Dermis blood vessel endothelial cell (primary cell): Measurements from ENCODE around the gene RNF112. TPM values are rescaled to one million over a fixed set of nuclear protein-coding genes. Genes with fewer than 3 reads are reported as not detected.

Experiments used
- DNase-seq: peaks from one replicate; pipeline ENCODE4 v3.0.0; 2010
- total RNA-seq: library from RNA; depleted of rRNA; stranded (reverse); fragments of >200 nt; gene quantifications from 2 replicates; pipeline ENCODE4 v1.2.3, GENCODE V29; 2014

The RNF112 gene, protein sequence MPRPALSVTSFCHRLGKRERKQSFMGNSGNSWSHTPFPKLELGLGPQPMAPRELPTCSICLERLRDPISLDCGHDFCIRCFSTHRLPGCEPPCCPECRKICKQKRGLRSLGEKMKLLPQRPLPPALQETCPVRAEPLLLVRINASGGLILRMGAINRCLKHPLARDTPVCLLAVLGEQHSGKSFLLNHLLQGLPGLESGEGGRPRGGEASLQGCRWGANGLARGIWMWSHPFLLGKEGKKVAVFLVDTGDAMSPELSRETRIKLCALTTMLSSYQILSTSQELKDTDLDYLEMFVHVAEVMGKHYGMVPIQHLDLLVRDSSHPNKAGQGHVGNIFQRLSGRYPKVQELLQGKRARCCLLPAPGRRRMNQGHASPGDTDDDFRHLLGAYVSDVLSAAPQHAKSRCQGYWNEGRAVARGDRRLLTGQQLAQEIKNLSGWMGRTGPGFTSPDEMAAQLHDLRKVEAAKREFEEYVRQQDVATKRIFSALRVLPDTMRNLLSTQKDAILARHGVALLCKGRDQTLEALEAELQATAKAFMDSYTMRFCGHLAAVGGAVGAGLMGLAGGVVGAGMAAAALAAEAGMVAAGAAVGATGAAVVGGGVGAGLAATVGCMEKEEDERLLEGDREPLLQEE
- 0.51 and 0.70 TPM in 2 replicates for total RNA-seq

DNA sequence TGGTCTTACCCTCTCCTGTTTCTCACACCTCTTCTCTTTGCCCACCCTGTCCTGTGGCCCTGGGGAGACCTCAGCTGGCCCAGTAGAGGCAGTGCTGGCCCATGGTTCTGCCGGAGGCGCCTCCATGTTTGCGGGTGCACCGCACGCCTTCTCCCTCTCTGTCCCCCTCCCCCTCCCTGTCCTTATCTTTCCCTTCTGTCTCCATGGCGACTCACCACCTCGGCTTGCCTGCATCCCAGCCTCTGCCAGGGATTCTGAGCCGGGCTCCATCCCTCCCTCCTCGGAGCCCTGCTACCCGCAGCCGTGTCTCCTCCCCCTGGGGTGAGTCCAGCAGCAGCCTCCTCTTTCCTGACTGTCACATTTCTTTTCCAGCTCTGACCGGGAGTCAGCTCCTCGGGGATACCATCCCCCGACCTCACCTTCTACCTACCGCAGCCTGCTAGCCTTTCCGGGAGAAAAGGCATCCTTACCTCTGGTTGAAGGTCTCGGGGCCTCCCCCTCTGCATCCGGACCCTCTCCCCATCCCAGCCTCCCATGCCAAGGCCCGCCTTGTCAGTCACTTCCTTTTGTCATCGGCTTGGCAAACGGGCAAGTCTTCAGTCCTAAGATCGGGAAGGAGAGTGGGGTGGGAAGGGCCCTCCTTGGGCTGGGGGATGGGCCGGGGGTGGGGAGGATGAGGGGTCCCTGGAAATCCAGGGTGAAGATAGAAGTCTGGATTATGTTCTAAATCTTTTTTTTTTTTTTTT, at the start of gene RNF112:
RNF112 (plus strand) TSS at position 358 of the 746 bp plus-strand sequence; CDS start at position 535, 177 bp downstream.
- DNase-seq: peak; percentile 26

DNA sequence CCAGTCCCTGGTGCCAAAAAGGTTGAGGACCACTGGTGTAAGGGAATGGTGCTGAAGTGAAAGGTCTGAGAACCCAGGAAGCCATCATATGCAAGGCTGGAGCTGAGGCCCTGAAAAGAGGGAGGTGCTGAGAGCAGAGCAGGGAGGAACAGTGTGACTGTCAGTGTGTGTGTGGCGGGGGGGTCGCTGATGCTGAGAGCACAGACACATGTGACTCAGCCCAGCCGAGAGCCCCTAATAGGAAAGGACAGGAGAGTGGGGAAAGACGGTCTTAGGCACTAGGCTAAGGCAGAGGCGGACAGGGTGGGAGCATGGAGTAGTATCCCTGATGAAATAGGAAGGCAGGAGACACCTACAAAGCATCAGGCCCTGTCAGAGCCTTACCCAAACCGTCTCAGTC, 49.7 kb upstream of the RNF112 start:
- DNase-seq: no peak

DNA sequence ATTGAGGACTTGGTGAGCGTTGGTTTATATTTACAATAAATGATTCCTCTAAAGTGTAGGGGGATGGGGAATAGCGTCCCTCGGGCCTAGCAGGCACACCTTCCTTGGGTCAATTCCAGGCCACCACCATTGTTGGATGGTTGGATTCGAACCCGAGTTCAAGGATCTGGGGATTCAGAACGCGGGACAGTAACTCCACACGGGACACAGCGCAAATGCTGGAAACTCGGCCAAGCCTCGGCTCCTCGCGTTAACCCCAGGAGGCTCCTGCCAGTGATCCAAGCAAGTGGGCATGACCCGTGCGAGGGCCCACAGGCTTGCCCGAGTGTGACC, 49.1 kb upstream of the RNF112 start:
- DNase-seq: no peak

DNA sequence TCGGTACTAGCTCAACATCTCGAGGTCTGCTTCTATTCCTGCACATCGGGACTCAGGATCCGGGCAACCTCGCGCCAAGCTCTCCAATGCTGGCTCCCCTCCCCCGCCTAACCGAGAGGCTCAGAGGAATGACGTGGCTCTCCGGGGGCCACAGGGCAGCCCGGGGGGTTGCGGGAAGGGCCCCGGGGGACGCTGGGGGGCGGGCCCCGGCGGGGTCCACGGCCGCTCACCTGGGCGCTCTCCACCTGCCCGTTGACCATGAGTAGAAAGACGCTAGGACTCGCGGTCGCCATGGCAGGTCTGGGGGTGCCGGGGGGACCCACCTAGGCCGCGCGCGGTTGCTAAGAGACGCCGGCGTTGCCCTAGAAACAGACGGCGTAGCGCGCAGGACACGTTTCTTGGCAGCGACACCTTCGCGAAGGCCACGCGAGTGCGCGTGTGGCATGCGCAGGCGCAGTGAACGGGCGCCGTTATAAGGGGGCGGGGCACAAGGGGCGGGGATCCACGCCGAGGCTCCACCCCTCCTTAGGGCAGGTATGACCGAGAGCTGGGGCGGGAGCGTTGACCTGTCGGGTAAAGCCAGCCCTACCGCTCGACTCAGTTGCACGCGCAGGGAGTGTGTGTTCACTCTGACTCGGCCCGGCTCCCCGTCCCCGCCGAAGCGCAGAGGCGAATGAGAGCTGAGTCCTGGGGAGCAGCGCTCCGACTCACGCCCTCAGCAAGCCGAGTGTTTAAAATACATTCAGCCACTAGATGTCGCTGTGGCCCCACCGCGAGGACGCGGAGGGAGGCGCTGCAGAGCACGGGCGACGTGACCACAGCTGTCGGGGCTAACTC, 48.5 kb upstream of the RNF112 start, which contains the start of gene B9D1:
B9D1 (minus strand) TSS at position 447 of the 837 bp plus-strand sequence; CDS start at position 293, 154 bp downstream.
- peak; percentile 95 for DNase-seq

DNA sequence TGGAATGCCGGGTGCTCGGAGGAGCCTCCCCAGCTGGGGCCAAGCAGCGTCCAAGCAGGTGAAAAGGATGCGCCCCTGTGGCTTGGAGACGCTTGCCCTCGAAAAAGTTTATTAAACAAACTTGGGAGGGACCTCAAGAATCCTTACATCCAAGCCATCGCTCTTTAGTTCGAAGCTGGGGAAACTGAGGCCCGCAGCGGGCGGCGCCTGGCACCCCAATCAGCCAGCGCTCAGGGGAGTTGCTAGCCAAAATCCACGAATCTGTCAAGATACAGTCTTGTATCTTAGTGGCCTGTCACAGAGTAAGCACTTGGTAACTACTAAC, 48.0 kb upstream of the RNF112 start:
- DNase-seq: no peak

DNA sequence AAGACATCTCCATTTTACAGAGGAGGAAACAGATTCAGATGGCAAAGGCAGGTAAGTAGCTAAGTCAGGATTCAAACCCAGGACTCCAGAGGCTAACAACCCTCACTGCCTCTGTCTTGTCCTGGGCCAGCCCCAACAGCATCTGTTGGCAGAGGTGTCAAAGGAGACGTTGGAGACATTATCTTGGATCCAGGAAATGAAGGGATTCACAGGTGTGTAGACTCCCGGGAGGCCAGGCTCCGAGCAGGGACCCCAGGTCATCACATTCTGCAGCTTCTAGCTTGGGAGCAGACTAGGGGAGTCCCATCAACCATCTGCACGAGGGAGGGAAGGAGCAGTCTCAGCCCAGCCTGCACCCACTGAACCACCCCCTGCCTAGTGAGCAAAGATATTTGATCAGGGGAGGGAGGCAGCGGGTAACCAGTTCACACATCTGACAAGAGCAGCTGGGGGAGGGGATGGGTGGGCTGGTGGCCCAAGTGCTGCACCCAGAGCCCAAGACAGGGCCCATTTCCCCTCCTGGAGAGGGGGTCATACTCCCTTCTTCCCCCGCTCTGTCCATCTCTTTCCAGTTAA, 47.5 kb upstream of the RNF112 start:
- no peak for DNase-seq

DNA sequence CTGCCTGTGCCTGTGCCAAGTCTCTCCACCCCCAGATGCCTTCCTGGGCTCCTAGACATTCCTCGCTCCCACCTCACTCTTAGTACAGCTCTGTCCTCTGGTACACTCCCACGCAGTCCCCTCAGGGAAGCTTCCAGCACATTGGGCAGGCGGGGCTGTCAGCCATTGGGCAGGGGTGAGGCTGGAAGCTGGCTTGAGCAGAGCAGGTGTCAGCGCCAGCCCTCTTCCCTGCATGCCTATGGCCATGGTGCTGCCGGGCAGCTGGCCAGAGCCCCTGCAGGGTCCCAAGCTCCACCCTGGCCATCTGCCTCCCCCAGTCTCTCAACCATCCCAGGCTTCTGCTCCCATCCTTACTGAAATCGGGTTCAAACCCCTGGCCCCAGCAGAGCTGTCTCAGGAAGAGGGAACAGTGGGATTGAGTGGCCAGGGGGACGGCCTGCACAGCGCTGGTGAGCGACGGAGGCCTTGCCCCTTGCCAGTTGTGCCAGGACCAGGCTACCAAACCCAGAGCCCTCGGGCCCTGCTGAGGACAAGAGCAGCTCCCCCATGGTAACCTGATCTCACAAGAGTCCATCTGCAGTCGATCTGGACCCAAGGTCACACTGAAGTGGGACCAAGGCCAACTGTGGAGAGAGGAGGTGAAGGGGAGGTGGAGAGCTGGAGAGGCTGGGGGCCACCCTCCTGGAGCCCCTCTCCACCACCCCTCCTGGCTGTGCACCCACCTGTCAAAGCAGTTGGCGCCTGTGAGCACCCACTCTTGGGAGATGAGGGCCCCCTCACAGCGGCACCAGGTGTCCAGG, 46.1 kb upstream of the RNF112 start:
- no peak for DNase-seq

DNA sequence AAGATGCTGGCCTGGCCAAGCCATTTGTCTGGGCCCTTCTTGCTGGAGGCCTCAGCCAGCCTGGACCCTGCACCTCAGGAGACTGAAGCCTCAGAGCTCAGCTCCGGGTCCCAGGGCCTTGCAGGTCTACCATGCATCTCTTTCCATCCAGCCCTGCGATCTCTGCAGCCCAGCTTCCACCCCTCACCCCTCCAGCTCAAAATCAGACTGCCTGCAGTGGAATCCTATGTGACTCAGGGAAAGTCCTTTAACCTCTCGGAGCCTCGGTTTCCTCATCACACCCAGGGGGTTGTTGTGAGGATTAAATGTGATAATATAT, 45.6 kb upstream of the RNF112 start:
- no peak for DNase-seq

DNA sequence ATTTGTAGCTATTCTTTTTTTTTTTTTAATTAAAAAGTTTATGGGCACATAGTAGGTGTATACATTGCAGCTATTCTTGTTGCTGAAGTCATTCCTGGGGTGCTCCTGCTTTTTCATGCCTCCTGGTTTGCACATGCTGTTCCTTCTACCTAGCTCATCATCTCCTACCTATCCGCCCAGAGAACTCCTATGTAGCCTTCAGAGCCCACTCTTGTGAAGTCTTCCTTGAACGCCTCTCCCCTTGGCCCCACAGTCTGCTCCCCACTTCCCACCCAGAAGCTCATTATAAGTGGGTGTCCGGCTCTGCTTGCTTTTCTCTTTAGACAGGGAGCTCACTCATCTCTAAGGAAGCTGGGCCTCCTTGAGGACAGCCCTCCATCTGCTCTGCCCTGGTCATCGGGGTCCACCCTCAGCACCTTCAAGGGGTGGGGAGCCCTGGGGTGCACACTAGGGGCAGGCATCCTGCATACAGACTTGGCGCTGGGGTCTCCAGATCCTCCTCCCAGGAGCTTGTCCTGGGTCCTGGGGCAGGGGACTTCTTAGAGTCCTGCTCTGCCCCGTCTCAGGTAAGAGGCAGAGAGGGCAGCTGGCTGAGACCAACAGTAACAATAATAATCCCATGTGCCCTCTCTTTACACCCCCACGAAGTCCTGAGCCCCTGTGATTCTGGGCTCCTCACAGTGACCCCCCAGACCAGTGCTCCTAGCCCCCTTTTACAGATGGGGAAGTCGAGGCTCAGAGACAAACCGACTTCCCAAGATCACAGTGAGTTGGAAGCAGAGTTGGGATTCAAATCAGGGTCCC, 45.0 kb upstream of the RNF112 start:
- DNase-seq: no peak

DNA sequence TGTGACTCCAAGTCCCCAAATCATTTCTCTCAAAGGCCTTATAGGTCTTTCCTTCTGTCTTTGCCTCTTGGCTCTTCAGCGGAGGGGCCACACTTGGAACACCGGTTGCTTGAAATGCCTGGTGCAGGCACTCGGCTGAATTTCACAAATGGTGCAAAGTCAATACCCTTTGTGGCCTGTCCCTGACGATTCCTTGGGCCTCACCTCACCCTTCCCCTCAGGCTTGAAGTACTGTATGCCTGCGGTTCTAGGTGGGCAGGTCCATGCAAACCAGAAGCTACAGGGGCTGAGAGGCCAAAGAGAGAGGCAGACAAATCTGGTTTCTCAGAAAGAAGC, 44.4 kb upstream of the RNF112 start:
- no peak for DNase-seq

DNA sequence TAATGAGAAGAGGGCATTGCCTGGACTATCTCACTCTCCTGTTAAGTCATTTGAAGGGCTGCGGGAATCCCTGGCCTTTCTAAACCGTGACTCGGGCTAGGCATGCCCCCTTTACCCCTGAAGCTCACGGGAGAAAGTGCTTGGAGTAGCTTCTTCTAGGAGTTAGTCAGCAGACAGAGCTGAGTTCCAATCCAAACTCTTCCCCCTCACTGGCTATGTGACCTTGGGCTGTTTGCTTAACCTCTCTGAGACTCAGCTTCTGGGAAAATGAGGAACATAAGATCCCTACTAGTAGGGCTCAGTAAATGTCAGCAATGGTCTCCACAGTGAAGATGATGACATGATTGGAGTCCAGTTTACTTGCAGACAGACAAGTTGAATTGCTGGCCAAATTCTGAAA, 42.8 kb upstream of the RNF112 start:
- no peak for DNase-seq

DNA sequence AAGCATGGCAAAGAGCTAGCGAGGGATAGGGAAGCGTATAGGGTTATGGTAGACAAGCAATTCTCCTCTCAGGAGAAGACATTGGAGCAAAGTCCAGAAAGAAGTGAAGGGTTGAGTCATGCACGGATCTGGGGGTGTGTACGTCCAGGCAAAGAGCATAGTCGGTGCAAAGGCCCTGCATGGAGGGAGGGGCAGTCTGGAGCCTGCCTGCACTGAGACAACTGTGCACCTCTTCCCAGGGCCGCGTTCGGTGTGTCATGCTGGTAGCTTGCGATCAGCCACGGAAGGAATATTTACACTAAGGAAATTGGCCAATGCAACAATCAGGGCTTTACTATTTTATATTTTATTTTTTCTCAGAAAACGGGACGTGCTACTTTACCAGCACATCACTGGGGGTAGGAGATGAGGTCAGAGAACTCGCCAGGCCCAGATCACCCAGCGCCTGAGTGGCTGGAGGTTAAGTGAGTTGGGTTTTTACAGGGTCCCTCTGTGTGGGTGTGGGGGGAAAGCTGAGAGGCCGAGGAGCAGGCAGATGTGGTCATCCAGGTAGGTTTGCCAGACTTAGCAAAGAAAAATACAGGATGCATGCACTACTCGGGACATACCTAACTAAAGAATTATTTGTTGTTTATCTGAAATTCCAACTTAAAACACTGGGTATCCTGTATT, 41.8 kb upstream of the RNF112 start:
- DNase-seq: no peak

DNA sequence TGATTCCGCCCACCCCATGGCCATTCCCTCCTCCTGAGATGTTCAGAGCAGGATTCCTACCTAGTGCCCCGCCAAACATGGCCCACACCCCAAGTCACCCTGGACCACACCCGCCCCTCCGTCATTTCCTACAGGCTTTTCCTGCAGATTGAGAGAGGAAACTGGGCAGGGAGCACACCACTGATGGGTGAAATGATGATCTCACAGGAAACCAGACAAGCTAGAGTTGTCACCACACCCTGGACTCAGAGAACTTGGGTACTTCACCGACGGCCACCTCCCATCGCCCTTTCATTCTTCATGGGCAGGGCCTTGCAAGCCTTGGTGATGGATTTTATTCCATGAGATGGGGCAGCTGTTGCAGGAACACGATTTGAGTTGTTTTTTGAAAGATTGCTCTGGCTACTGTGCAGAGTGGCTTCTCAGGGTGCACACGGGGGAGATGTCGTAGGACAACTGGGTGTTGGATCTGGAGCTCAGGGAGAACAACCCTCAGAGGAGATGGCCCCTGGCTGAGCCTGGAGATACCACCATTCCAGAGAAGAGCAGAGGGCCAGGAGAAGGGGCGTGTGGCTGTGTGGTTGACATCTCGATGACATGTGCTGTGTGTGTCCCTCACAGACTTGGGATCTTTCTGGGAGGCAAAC, 41.1 kb upstream of the RNF112 start:
- peak; percentile 21 for DNase-seq

DNA sequence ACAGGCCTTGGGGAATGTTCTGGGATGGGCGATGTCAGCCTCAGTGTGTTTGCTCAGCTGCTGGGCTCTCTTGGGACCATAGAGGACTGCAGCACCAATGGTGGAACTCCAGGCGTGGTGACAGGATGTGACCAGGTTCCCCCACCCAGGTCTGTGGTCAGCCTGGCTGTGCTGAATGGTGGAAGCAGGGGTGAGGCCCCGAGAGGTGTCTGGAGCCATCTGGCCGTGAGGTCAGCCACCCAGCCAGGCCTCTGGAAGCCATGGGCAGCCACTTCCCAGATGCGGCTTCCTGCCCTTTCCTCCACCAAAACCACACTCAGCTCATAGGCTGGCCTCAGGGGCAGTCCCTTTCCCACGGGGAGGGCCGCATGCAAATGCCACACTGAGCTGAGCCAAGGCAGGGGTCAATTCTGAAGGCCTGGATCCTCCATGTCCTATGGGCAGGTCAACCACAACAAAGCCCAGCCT, 40.5 kb upstream of the RNF112 start:
- no peak for DNase-seq

DNA sequence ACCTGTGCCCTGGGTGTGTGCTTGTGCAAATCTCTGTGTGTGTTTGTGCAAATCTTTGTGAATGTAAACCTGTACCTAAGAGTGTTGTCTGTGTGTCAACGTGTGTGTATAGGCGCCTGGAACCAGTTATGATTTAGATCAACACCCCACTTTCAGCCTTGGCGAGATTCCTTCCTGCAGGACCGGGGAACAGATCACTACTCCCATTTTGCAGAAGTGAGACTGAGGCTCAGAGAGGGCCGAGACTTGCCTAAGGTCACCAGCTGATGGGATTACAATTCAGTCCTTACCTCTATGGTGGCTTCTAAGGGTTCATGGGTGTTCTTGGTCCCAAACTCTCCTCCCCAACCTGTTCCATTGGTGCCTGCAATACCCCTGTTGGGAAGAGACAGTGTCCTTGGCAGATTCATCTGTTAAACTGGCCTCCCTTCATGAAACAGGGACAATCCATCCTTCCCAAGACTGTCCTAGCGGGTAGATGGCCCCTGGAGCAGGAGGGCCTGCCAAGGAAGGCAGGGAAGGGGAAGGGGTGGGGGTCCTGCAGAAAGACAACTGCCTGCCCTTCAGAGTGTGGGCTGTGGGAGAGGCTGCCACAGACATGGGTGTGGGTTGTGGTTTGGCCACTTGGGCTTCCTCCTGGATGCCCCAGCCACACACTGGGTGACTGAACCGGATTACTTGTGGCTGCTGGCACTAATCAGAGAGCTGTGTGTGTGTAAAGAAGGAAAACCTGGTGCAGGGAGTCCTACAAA, 39.6 kb upstream of the RNF112 start:
- no peak for DNase-seq

DNA sequence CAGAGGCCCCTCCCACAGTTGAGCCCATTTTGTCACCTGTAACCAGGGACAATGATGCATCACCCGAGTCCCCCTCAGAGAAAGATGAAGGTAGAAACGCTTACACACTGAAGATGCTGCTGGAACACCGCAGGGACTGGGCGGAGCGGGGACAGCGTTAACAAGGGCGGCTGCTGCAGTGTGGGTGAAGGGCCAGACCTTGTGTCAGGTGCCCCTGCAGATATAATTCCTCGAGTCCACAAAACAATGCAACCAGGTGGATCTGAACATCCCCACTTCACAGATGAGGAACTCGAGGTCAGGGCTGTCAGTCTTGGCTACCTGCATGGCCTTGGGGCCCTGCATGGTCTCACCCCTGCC, 39.0 kb upstream of the RNF112 start:
- no peak for DNase-seq

DNA sequence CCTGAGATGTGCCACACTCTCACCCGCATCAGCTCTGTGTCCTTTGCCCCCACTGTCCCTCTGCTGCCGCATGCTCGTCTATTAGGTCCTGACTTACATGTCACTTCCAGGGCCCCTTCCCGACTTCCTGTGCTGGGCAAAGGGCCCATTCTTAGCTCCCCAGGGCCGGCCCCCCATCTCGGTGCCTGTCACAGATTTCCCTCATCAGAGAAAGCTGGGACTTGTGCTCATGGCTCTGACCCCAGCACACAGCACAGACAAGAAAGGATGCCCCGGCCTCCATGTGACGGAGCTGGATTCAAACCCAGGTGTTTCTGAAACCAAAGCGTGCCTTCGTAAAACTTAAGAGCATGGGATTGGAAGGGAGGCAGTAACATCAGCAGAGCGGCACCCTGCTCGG, 38.6 kb upstream of the RNF112 start:
- no peak for DNase-seq

DNA sequence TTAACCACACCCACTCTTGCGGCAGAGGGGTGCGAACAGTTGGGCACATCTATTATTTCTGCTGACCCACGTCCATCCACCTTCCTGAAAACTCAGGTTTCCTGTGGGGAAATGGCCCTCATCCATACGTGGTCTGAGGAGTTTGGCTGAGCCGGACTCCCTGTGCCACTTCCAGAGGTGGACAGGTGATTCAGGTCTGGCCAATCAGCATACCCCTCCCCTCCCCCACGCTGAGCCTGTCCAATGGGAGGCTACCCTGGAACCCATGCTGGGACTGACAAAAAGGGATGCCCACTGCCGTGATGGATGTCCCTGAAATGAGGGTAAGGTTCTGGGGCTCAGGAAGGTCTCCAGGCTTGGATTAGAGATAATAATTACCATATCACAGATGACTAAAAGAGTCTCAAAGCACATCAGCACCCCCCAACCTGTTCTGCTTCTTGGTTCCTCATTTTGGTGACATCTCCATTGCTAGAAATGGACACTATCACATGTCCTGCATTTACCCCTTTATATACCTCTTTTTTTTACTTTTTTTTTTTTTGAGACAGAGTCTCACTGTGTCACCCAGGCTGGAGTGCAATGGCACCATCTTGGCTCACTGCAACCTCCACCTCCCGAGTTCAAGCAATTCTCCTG, 38.0 kb upstream of the RNF112 start:
- no peak for DNase-seq

DNA sequence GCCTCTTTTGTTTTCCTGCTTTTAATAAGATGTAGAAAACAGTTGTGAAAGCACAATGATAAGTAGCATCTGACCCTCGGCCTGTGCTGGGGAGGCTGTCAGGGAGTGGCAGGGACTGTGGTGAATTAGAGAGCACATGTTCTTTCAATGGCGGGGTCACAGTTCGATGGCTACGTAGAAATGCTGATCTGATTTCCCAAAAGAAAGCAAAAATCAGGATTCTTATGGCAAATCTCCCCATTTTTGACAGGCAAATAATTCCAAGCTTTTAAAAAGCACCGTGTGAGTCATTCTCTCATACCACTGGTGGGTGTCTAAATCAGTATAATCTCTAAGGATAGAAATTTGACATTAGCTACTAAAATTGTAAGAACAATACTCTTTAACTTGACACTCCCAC, 36.9 kb upstream of the RNF112 start:
- no peak for DNase-seq
